ENCODE results near the gene SCGB2B2.

GRCh38 chr19:34675919-34676318 is 1.0 kb downstream of the SCGB2B2 start:
- TF ChIP-seq L3MBTL2 (conservative IDR thresholded peaks at IDR 0.05) (no peak), SUZ12 (IDR thresholded peaks at IDR 0.05) (no peak), SP1 (IDR thresholded peaks at IDR 0.05) (no peak), ARNT (IDR thresholded peaks at IDR 0.05) (no peak)

All from HEK293T (cell line).